Measurements from ENCODE around the gene RAB29.

The RAB29 gene

DNA sequence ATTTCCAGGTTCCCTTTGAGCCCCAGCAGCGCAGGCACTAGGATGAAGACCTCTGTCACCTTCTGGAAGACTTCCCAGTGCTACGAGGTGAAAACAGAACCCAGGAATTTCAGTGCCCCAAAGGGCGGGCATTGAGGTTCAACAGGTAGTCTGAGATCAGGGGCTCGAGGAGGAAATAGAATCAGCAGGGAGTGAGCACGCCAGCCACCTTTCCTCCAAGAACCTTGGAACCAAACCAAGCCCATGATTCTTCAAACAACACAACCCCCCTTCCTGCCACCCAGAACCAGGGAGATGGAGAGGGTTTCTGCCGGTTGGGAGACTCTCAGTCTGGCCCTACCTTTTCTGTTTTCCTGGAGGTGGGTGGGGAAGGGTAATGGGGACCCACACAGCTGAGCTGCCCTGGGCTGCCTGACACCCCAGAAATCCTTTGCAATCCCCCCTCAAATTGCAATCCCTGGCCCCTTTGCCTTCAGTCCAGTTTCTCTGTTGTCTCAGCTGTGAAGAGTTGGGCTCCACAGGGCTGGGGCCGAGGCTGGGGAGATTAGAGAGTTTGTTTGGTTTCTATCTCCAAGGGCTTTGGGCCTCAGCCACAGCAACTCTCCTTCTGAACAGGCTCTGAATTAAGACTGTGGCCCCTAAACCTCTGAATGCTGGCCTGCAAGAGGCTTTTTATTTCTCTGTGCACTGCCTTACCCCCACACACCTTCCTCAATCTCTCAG, 25.9 kb upstream of the RAB29 start:
- Histone ChIP-seq H3K4me3 (ENCODE audit: low read depth, low read length) (no peak overlapping the region), H3K9me3 (ENCODE audit: severe bottlenecking) (no peaks in the 10 kb centered on the region), H3K36me3 (peaks cover 63% of the 10 kb centered on the region), H3K27me3 (ENCODE audit: insufficient read depth, low read depth, severe bottlenecking) (no peaks in the 10 kb centered on the region), H3K27ac (no peak overlapping the region)
- no peak for TF ChIP-seq CTCF (IDR thresholded peaks at IDR 0.05; ENCODE audit: low read depth, low read length)
- no peak for DNase-seq

DNA sequence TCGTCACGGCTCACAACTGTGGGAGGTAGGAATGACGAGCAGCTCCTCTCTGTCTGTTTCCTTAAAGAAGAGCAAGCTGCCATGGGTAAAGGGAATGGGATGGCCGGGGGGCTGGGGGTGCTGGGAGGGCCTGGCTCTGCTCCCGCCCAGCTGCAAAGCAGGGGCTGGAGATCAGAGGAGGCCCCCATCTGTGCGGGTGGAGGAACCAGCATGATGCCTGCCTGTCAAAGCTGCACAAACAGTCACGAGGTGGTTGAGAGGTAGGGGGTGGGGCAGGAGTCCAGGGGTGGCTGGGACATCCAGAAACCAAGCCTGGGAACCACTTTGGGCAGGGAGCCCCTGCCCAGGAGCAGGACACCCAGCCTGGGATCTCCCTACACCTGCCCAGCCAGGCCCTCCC, 25.1 kb upstream of the RAB29 start:
- no peaks in the 10 kb centered on the region for H3K27me3 ChIP-seq (ENCODE audit: insufficient read depth, low read depth, severe bottlenecking)
- no peak for TF ChIP-seq CTCF (IDR thresholded peaks at IDR 0.05; ENCODE audit: low read depth, low read length)
- H3K27ac ChIP-seq = no peak overlapping the region
- no peaks in the 10 kb centered on the region for H3K9me3 ChIP-seq (ENCODE audit: severe bottlenecking)
- no peak for DNase-seq
- H3K36me3 ChIP-seq = peaks cover 66% of the 10 kb centered on the region
- H3K4me3 ChIP-seq (ENCODE audit: low read depth, low read length) = no peak overlapping the region

- Histone ChIP-seq H3K27me3 (ENCODE audit: insufficient read depth, low read depth, severe bottlenecking) (no peaks in the 10 kb centered on the region), H3K9me3 (ENCODE audit: severe bottlenecking) (no peaks in the 10 kb centered on the region), H3K4me3 (ENCODE audit: low read depth, low read length) (no peak overlapping the region), H3K36me3 (peaks cover 64% of the 10 kb centered on the region), H3K27ac (no peak overlapping the region)
- no peak for DNase-seq
- no peak for TF ChIP-seq CTCF (IDR thresholded peaks at IDR 0.05; ENCODE audit: low read depth, low read length)
Measured at GRCh38 chr1:205798577-205798976, 23.3 kb upstream of the RAB29 start.

DNA sequence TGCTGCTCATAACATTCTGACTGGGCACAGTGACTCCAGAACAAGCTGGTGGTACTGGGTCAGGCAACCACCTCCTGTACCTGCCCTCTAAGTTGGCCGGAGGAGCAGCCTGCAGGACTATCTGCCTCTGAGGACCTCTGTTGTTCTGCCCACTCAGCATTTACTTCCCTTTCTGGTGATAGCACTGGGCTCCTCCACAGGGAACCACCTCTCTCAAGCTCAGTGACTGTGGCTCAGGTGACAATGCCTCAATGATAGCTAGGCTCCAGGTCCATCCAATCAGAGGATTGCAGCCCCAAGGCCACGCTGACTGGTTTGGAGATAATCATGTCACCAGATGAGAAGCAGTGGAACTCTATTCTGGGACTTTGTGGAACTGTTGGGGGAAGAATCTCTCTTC, 21.9 kb upstream of the RAB29 start:
- Histone ChIP-seq H3K4me3 (ENCODE audit: low read depth, low read length) (no peak overlapping the region), H3K9me3 (ENCODE audit: severe bottlenecking) (no peaks in the 10 kb centered on the region), H3K27ac (no peak overlapping the region), H3K27me3 (ENCODE audit: insufficient read depth, low read depth, severe bottlenecking) (no peaks in the 10 kb centered on the region), H3K36me3 (peaks cover 74% of the 10 kb centered on the region)
- no peak for TF ChIP-seq CTCF (IDR thresholded peaks at IDR 0.05; ENCODE audit: low read depth, low read length)
- no peak for DNase-seq

- Histone ChIP-seq H3K36me3 (peaks cover 79% of the 10 kb centered on the region), H3K27ac (no peak overlapping the region), H3K4me3 (ENCODE audit: low read depth, low read length) (no peak overlapping the region), H3K9me3 (ENCODE audit: severe bottlenecking) (no peaks in the 10 kb centered on the region), H3K27me3 (ENCODE audit: insufficient read depth, low read depth, severe bottlenecking) (no peaks in the 10 kb centered on the region)
- DNase-seq = no peak
- TF ChIP-seq CTCF (IDR thresholded peaks at IDR 0.05; ENCODE audit: low read depth, low read length) = no peak
Measured at GRCh38 chr1:205794011-205794730, 18.9 kb upstream of the RAB29 start.

All from WERI-Rb-1 (cell line).